Gastrocnemius medialis (tissue), 4 donors: ENCODE measurements around the gene EXOSC10.

Experiments used
- CTCF ChIP-seq, 5 experiments: fragments of 450-650 bp in 3 of 5; fragments of 200-600 bp in 2 of 5; sonication (generic) in 2 of 5; IDR thresholded peaks in 4 of 5; conservative IDR thresholded peaks in 1 of 5; 1 replicate in 4 of 5; 2 replicates in 1 of 5; pipeline ENCODE4 v1.5.1; 2016 to 2019; ENCODE audit warnings: antibody characterized with exemption in 5 of 5, mild to moderate bottlenecking in 3 of 5, moderate library complexity in 3 of 5
- POLR2A ChIP-seq, 2 donors: fragments of 450-650 bp; IDR thresholded peaks; one replicate each; pipeline ENCODE4 v1.6.1; 2017; ENCODE audit warnings: antibody characterized with exemption in 2 of 2, mild to moderate bottlenecking in 2 of 2, moderate library complexity in 2 of 2

- no peak for TF ChIP-seq CTCF (IDR thresholded peaks at IDR 0.05 in 4 of 5, conservative IDR thresholded peaks at IDR 0.05 in 1 of 5)
- TF ChIP-seq POLR2A (IDR thresholded peaks at IDR 0.05), result no peak
Observed at GRCh38 chr1:11046270-11046566, 53.5 kb downstream of the EXOSC10 start.
